ENCODE data around the gene SALL4. TPM values are rescaled to one million over a fixed set of nuclear protein-coding genes. Genes with fewer than 3 reads are reported as not detected.
A peak's percentile ranks its signal among the peaks of the same experiment; 100 is the strongest.
"Not testable (repeated sequence)": the region's sequence is repeated elsewhere in the genome, so short reads cannot be mapped to it uniquely, and the experiment has no call there.

Gene SALL4
- total and polyA plus RNA-seq, 2 experiments from 2014 or later: 13.6 to 49.5 TPM

DNA sequence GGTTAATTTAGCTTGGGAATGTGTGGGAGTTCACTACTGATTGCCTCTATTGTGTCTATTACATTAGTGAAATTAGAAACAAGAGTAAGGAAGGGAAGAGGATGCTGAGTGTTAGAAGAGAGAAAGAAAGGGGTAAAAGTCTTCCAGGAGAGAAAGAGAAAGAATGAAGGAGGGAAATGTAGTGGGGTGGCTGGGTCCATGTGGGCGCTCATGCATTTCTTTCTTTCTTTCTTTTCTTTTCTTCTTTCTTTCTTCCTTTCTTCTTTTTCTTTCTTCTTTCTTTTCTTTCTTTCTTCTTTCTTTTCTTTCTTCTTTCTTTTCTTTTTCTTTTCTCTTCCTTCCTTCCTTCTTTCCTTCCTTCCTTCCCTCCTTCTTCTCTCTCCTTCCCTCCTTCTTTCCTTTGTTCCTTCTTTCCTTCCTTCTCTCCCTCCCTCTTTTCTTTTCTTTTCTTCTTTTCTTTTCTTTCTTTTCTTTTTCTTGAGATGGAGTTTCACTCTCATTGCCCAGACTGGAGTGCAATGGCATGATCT lies 16.2 kb upstream of the SALL4 start:
- TF ChIP-seq, protein P1, sequence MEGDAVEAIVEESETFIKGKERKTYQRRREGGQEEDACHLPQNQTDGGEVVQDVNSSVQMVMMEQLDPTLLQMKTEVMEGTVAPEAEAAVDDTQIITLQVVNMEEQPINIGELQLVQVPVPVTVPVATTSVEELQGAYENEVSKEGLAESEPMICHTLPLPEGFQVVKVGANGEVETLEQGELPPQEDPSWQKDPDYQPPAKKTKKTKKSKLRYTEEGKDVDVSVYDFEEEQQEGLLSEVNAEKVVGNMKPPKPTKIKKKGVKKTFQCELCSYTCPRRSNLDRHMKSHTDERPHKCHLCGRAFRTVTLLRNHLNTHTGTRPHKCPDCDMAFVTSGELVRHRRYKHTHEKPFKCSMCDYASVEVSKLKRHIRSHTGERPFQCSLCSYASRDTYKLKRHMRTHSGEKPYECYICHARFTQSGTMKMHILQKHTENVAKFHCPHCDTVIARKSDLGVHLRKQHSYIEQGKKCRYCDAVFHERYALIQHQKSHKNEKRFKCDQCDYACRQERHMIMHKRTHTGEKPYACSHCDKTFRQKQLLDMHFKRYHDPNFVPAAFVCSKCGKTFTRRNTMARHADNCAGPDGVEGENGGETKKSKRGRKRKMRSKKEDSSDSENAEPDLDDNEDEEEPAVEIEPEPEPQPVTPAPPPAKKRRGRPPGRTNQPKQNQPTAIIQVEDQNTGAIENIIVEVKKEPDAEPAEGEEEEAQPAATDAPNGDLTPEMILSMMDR (IDR thresholded peaks at IDR 0.05; ENCODE audit: low read depth, low read length): no peak
- Histone ChIP-seq H3K4me1 (ENCODE audit: low read depth) (no peaks in the 10 kb centered on the region), H3K9me3 (ENCODE audit: low read depth) (no peaks in the 10 kb centered on the region), H3K4me3 (no peak overlapping the region), H3K27ac (no peak overlapping the region), H3K27me3 (no peaks in the 10 kb centered on the region), H3K36me3 (no peaks in the 10 kb centered on the region)
- no peak for DNase-seq (ENCODE audit: low read depth in 1 of 2, low spot score in 1 of 2)

DNA sequence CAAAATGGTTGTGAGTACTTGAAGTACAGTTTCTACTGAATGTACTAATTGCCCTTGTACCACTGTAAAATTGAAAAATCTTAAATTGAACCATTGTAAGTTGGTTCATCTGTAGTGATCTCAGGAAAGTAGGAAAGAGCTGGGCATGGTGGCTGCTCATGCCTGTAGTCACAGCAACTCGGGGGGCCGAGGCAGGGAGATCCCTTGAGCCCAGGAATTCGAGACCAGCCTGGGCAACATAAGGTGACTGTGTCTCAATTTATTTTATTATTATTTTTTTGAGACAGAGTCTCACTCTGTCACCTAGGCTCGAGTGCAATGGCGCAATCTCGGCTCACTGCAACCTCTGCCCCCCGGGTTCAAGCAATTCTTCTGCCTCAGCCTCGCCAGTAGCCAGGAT lies 14.5 kb upstream of the SALL4 start:
- H3K27ac ChIP-seq: not testable (repeated sequence)

DNA sequence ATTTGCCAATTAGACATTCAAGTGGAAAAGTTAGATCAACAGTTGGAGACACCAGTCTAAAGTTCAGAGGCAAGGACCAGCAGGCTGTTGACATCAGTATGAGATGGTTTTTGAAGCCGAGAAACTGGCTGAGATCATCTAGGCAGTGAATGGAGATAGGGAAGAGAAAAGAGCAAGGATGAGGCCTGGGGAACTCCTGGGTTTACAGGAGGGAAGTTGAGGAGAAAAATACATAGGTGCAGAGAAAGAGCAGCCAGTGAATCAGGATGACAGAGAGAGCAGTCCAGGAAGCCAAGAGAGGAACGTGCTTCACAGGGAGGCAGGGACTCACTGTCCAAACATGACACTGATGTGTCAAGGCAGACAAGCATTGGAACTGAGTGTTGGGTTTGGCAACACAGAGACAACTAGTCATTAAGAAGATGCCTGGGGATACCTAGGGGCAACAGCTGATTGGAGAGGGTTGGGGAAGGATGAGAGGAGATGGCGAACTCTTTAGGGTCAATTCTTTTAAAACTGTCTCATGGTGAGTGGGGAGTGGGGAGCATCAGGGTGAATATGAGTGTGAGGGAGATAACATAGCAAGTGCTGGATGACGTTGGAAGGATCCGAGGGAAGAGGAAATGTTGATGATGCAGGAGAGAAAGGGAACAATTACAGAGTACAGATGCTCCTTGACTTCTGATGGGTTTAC lies 13.2 kb upstream of the SALL4 start:
- Histone ChIP-seq H3K4me1 (ENCODE audit: low read depth) (no peaks in the 10 kb centered on the region), H3K4me3 (no peak overlapping the region), H3K27me3 (no peaks in the 10 kb centered on the region), H3K27ac (no peak overlapping the region), H3K36me3 (no peaks in the 10 kb centered on the region), H3K9me3 (ENCODE audit: low read depth) (no peaks in the 10 kb centered on the region)
- DNase-seq (ENCODE audit: low read depth in 1 of 2, low spot score in 1 of 2): no peak
- TF ChIP-seq, protein P1 (IDR thresholded peaks at IDR 0.05; ENCODE audit: low read depth, low read length): no peak

More for the DNA sequence above, 14.5 kb upstream of the SALL4 start:
- DNase-seq (ENCODE audit: low read depth in 1 of 2, low spot score in 1 of 2); H3K4me3 ChIP-seq; H3K4me1 ChIP-seq (ENCODE audit: low read depth); H3K36me3 ChIP-seq; H3K9me3 ChIP-seq (ENCODE audit: low read depth); H3K27me3 ChIP-seq: not testable (repeated sequence)

DNA sequence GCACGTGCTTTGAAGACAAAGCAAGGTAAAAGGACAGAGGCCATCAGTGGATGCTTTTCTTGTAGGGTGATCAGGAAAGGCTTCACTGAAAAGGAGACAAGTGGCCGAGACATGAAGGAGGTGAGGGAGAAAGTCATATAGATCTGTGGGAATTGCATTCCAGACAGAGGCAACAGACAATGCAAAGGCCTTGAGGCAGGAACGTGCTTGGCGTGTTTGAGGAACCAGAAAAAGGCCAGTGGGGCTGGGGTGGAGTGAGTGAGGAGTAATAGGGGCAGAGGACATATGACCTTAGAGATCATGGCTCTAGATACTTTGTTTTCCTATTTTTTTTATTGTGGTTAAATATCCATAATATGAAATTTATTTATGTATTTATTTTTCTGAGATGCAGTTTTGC lies 10.5 kb upstream of the SALL4 start:
- Histone ChIP-seq H3K27me3 (no peaks in the 10 kb centered on the region), H3K4me3 (no peak overlapping the region), H3K9me3 (ENCODE audit: low read depth) (no peaks in the 10 kb centered on the region), H3K4me1 (ENCODE audit: low read depth) (no peaks in the 10 kb centered on the region), H3K27ac (no peak overlapping the region), H3K36me3 (no peaks in the 10 kb centered on the region)
- TF ChIP-seq, protein P1 (IDR thresholded peaks at IDR 0.05; ENCODE audit: low read depth, low read length): no peak
- no peak for DNase-seq (ENCODE audit: low read depth in 1 of 2, low spot score in 1 of 2)

DNA sequence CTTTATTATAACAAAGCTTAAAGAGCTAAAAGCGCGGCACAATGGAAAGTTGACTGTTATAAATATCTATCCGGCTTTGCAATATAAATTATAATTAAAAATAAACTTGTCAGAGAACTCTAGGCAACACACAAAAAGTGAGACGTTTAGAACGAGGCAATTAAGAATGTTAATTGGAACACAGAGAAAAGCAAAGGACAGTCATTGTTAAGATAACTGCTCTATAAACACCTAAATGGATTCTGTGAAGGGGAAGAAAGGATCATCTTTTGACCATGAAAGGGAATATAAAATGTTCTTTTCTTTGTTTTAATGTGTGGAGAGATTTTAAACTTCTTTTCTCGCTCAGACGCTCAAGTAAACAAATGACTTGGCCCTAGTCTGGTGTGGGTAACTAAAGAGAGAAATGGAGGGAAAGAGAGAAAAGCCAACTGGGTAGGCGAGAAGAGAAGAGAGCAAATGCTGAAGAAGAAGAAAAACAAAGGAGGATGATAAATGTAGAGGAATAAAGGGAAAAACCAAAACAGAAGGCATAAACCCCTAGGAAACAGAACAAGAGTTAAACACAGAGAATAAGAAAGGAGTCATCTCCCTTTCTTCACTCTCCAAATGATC lies 9.3 kb upstream of the SALL4 start:
- TF ChIP-seq, protein P1 (IDR thresholded peaks at IDR 0.05; ENCODE audit: low read depth, low read length): no peak
- H3K4me3 ChIP-seq: no peak overlapping the region
- no peak overlapping the region for H3K27ac ChIP-seq
- no peak for DNase-seq (ENCODE audit: low read depth in 1 of 2, low spot score in 1 of 2)
- H3K9me3 ChIP-seq (ENCODE audit: low read depth): no peaks in the 10 kb centered on the region
- no peaks in the 10 kb centered on the region for H3K4me1 ChIP-seq (ENCODE audit: low read depth)
- no peaks in the 10 kb centered on the region for H3K36me3 ChIP-seq
- no peaks in the 10 kb centered on the region for H3K27me3 ChIP-seq

DNA sequence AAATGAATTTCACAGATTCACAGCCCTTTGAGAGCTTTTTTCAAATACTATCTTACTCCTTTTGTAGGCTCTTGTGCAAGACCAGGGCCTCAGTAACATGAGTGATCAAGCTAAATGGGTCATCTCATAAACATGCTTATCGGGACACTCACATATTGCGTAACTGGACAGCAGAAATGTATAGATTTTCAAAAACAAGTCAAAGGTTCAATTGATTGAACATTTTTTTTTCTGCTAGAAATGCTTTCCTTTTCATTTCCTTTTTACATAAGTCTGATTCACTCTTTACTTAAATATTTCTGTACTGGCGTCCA lies 8.7 kb upstream of the SALL4 start:
- peak in 1 of 2 donors; percentile 68 for DNase-seq (ENCODE audit: low read depth in 1 of 2, low spot score in 1 of 2)
- Histone ChIP-seq H3K36me3 (no peaks in the 10 kb centered on the region), H3K4me1 (ENCODE audit: low read depth) (no peaks in the 10 kb centered on the region), H3K9me3 (ENCODE audit: low read depth) (no peaks in the 10 kb centered on the region), H3K27ac (no peak overlapping the region), H3K4me3 (no peak overlapping the region), H3K27me3 (no peaks in the 10 kb centered on the region)
- TF ChIP-seq, protein P1 (IDR thresholded peaks at IDR 0.05; ENCODE audit: low read depth, low read length): no peak

All from cardiac muscle cell (in vitro differentiated cells and primary cell).